Activated naive CD8-positive, alpha-beta T cell treated with anti-CD3 and anti-CD28 coated beads, Interleukin-2, amount 50 U/mL, for 24 hours (primary cell): Measurements from ENCODE around the gene NF1.
"Not testable (repeated sequence)": the region's sequence is repeated elsewhere in the genome, so short reads cannot be mapped to it uniquely, and the experiment has no call there.

Experiments used
- ATAC-seq: fragments of 150-1000 bp; cut with Tn5 transposase; one replicate; pipeline ENCODE4 v1.10.0; 2021
- DNase-seq: peaks from one replicate; pipeline ENCODE4 v3.0.0; 2021
- H3K27ac Mint-ChIP-seq: one replicate; pipeline ENCODE4 v1.8.0; 2021; ENCODE audit warnings: mild to moderate bottlenecking, mixed read lengths
- H3K27me3 Mint-ChIP-seq: one replicate; pipeline ENCODE4 v1.8.0; 2021; ENCODE audit warnings: mixed read lengths
- H3K36me3 Mint-ChIP-seq: one replicate; pipeline ENCODE4 v1.8.0; 2021; ENCODE audit warnings: low read depth, mixed read lengths
- H3K4me1 Mint-ChIP-seq: one replicate; pipeline ENCODE4 v1.8.0; 2021; ENCODE audit warnings: mixed read lengths
- H3K4me3 Mint-ChIP-seq: one replicate; pipeline ENCODE4 v1.8.0; 2021; ENCODE audit warnings: mild to moderate bottlenecking, moderate library complexity, mixed read lengths
- H3K9me3 Mint-ChIP-seq: one replicate; pipeline ENCODE4 v1.8.0; 2021; ENCODE audit warnings: mixed read lengths

Gene NF1

DNA sequence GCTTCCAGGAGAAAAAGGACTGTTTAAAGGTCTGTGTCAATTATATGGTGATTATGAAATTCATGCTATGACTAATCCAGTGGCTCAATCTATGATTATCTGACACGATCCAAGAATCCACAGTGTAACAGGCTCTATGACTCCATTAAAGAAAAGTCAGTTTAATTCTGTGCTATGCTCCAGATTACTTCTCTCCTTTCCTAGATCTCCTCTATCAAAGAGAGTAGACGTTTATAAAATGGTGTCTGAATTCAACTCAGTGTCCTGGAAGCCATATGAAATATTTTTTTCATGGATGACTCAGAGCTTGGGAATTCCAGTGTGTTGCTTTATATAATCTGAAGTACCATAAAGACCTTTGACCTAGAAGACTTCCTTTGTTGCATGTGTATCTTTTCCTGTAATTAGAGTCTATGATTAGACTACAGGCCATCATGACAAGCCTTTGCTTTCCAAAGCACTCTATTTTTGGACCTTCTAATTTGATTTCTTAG is 27.0 kb upstream of the NF1 start:
- DNase-seq (no peak), ATAC-seq (peak; percentile 43)
- no peak overlapping the region for H3K27ac Mint-ChIP-seq
- no peaks in the 10 kb centered on the region for H3K27me3 Mint-ChIP-seq
- H3K36me3 Mint-ChIP-seq, result no peaks in the 10 kb centered on the region
- no peak overlapping the region for H3K4me3 Mint-ChIP-seq
- no peaks in the 10 kb centered on the region for H3K9me3 Mint-ChIP-seq
- H3K4me1 Mint-ChIP-seq, result peaks cover 2% of the 10 kb centered on the region

DNA sequence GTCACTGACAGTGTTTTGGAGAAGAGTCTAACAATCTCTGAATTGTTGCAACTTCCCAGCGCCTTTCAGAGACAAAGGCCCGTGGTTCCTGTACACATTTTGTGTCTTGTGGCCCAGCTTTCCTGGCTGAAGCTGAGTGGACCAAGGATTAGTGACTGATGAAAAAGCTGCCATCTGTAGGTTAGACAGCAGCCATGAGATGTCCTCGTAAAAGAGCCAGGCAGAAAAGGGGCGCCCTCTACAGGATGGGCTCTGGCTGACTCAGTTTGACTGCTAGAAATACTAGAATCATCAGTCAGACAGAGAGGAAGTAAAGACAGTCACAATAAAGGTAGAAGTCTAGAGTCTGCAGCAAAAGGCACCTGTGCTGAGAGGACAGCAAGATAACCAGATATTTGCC is 26.5 kb upstream of the NF1 start:
- no peaks in the 10 kb centered on the region for H3K27me3 Mint-ChIP-seq
- DNase-seq (peak; percentile 65), ATAC-seq (peak; percentile 65)
- H3K36me3 Mint-ChIP-seq, result no peaks in the 10 kb centered on the region
- no peak overlapping the region for H3K4me3 Mint-ChIP-seq
- no peak overlapping the region for H3K27ac Mint-ChIP-seq
- no peaks in the 10 kb centered on the region for H3K9me3 Mint-ChIP-seq
- peaks cover 2% of the 10 kb centered on the region for H3K4me1 Mint-ChIP-seq

DNA sequence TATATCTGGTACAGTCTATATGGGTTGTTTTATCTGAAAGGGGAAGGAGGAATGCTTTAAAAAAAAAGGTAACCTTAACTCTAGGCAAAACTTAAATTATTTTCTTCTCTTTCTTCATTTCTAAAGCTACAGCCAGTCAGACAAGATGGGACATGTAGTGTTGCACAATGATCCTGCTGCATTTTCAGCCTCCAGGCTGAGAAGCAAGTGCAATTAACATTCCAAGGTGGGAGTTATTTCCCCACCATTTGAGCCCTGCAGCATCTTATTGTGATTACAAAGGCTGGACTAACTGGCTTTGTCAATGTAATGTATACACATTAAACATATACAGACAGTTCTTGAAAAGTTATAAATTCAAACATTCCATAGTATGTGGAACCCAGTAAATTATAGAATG is 22.6 kb upstream of the NF1 start:
- ATAC-seq, result no peak
- no peak for DNase-seq
- Mint-ChIP-seq H3K9me3 (no peaks in the 10 kb centered on the region), H3K4me3 (no peak overlapping the region), H3K4me1 (peaks cover 2% of the 10 kb centered on the region), H3K36me3 (no peaks in the 10 kb centered on the region), H3K27me3 (no peaks in the 10 kb centered on the region), H3K27ac (no peak overlapping the region)

- H3K36me3 Mint-ChIP-seq, result no peaks in the 10 kb centered on the region
- H3K4me3 Mint-ChIP-seq, result no peak overlapping the region
- H3K9me3 Mint-ChIP-seq, result no peaks in the 10 kb centered on the region
- no peaks in the 10 kb centered on the region for H3K27me3 Mint-ChIP-seq
- DNase-seq, result no peak
- H3K4me1 Mint-ChIP-seq, result no peaks in the 10 kb centered on the region
- no peak for ATAC-seq
- H3K27ac Mint-ChIP-seq, result no peak overlapping the region
These were observed 21.4 kb upstream of the NF1 start for GRCh38 chr17:31073411-31073810.

DNA sequence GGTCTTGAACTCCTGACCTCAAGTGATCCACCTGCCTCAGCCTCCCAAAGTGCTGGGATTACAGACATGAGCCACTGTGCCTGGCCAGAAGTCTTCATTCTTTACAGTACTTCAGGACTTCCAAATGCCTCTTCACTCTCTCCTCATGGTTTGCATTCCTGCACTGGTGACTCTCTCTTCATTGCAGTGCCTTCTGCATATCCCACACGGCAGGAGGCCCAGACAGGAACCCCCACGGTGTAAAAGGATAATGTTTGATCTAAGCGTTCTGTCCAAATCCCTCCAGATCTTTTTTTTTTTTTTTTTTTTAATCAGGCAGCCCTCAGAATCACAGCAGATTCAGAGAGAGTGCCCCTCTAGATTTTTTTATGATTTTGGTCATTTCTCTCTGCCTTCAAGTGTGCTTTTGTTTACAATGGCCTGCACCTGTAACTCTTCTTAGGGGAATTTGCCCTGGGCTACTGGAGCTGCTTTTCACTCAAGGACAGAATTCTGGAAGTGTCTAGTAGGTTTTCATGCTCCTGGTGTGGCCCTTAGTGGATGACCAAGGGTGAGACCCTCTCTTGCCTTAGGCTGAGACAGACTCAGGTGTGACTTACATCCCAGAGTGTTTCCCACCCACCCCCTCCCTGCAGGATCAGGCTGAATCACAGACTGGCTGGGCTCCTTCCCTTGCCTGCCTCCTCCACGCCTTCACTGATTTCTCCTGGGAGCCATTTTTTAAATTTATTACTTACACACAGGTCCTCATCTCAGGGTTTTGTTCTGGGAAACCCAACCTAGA is 19.8 kb upstream of the NF1 start:
- H3K9me3 Mint-ChIP-seq, result no peaks in the 10 kb centered on the region
- DNase-seq, result no peak

DNA sequence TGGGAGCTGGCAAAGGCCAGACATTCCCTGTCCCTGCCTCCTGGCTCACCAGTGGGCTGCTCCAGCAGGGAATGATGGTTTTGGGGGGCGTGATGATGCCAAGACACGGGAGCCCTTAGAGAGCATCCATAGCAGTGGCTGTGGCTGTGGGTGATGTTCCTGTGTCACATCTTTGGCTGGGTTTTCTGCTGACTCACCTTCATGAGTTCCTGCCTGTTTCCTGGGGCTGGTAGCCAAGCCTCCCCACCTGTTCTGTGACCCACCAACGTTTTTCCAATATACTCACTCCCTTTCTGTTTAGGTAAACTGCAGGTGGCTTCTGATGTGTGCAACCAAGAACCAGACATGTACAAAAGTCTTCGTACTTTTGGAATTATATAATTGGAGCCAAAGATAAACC is 16.5 kb upstream of the NF1 start:
- no peaks in the 10 kb centered on the region for H3K36me3 Mint-ChIP-seq
- DNase-seq (no peak), ATAC-seq (no peak)
- H3K27ac Mint-ChIP-seq, result no peak overlapping the region
- H3K4me1 Mint-ChIP-seq, result no peaks in the 10 kb centered on the region
- H3K9me3 Mint-ChIP-seq, result no peaks in the 10 kb centered on the region
- no peaks in the 10 kb centered on the region for H3K27me3 Mint-ChIP-seq
- H3K4me3 Mint-ChIP-seq, result no peak overlapping the region

More for the DNA sequence above, 19.8 kb upstream of the NF1 start:
- no peak for ATAC-seq
- H3K4me1 Mint-ChIP-seq, result no peaks in the 10 kb centered on the region
- H3K27me3 Mint-ChIP-seq, result no peaks in the 10 kb centered on the region
- no peak overlapping the region for H3K27ac Mint-ChIP-seq
- H3K4me3 Mint-ChIP-seq, result no peak overlapping the region
- H3K36me3 Mint-ChIP-seq, result no peaks in the 10 kb centered on the region

- Mint-ChIP-seq H3K36me3 (no peaks in the 10 kb centered on the region), H3K9me3 (no peaks in the 10 kb centered on the region), H3K4me3 (no peak overlapping the region), H3K27me3 (no peaks in the 10 kb centered on the region), H3K27ac (no peak overlapping the region), H3K4me1 (no peaks in the 10 kb centered on the region)
- ATAC-seq (no peak), DNase-seq (no peak)
These were observed 15.0 kb upstream of the NF1 start for GRCh38 chr17:31079731-31080130.

DNA sequence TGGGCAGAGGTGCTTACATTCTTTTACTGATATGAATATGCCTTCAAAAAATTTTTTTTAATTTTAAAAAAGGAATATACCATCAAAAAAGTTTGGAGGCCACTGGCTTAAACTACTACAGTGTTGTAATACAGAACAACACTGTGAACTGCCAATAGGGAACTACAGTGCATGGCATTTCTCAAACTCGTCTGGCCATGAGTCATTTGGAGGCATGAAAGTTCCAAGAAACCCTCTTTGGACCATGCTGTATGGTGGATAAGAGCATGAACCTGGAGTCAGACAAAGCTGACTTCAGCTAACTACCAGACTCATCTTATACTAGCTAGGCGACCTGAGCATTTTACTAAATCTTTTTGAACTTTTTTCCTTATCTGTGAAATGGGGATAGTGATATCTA is 9.2 kb upstream of the NF1 start:
- H3K4me1 Mint-ChIP-seq, result no peaks in the 10 kb centered on the region
- no peak overlapping the region for H3K4me3 Mint-ChIP-seq
- H3K9me3 Mint-ChIP-seq, result no peaks in the 10 kb centered on the region
- DNase-seq, result no peak
- no peaks in the 10 kb centered on the region for H3K36me3 Mint-ChIP-seq
- no peak overlapping the region for H3K27ac Mint-ChIP-seq
- no peaks in the 10 kb centered on the region for H3K27me3 Mint-ChIP-seq
- no peak for ATAC-seq

GRCh38 chr17:31089471-31089870 is 5.3 kb upstream of the NF1 start:
- H3K36me3 Mint-ChIP-seq, result no peaks in the 10 kb centered on the region
- no peaks in the 10 kb centered on the region for H3K27me3 Mint-ChIP-seq
- no peaks in the 10 kb centered on the region for H3K9me3 Mint-ChIP-seq
- H3K27ac Mint-ChIP-seq, result no peak overlapping the region
- H3K4me1 Mint-ChIP-seq, result peaks cover 2% of the 10 kb centered on the region
- H3K4me3 Mint-ChIP-seq, result no peak overlapping the region
- ATAC-seq (no peak), DNase-seq (no peak)

GRCh38 chr17:31090650-31091049 is 4.1 kb upstream of the NF1 start:
- ATAC-seq, DNase-seq, H3K27ac Mint-ChIP-seq, H3K4me1 Mint-ChIP-seq, H3K27me3 Mint-ChIP-seq, H3K9me3 Mint-ChIP-seq, H3K36me3 Mint-ChIP-seq, H3K4me3 Mint-ChIP-seq: not testable (repeated sequence)

DNA sequence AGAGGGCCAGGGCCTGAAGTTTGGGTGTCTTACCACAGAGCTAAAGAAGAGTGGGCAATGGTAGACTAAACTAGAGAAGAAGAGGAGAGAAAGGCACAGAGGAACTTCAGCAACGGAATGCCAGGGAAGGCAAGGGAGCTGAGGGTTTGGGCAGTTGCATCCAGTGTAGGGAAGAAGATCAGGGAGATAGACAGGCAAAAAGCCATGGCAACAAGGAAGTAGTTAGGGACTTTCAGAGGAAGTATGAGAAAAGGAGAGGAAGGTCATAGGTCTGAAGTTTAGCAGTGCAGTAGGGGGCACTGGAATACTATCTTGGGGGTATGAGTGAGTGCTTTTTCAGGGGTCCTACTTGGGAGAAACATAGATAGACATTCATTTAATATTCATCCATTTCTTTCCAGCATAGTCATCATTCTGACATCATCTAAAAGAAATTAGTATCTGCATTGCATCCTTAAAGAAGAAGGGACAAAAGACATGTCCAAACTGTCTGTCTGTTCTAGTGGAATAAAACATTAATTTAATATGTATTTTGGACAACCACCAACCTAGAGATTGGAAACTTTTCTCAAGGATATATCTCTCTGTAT is 2.2 kb upstream of the NF1 start:
- Mint-ChIP-seq H3K27ac (no peak overlapping the region), H3K27me3 (no peaks in the 10 kb centered on the region), H3K36me3 (no peaks in the 10 kb centered on the region), H3K4me1 (peaks cover 13% of the 10 kb centered on the region), H3K4me3 (no peak overlapping the region), H3K9me3 (no peaks in the 10 kb centered on the region)
- no peak for ATAC-seq
- no peak for DNase-seq

DNA sequence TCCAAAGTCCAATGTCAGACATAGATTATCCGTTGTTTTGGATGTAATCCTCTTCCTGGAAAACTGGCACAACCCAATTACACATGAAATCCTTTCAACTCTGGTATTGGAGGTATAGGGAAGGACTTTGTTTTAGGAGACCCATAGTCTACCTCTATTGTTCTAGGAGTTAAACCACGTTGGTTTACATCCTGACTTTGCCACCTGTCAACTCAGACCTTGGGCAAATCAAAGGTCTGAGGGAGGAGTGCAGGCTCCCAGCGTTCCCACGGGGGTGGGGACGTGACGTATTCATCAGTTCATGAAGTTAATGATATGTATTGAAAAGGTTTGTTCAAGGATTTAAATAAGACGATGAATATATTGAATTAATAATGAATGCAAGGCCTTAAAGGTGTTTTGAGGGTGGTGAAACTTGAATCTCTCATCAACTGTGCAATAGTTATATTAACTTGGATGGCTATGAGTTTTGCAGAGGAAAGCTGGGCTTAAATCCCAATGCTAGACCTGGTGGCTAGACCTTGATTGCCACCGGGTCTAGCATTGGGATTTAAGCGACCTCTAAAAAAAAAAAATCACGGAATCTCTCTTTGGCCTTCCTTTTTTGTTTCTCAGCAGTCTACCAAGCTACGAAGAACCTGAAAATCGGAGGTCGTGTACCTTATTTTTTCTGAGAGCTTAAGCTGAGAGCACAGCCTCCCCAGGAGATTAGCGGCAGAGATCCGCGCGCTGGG is 744 bp upstream of the NF1 start:
- H3K4me1 Mint-ChIP-seq, result peaks cover 13% of the 10 kb centered on the region
- DNase-seq, result no peak
- H3K27me3 Mint-ChIP-seq, result no peaks in the 10 kb centered on the region
- H3K27ac Mint-ChIP-seq, result peak overlapping the region; percentile 62
- no peaks in the 10 kb centered on the region for H3K9me3 Mint-ChIP-seq
- ATAC-seq, result no peak
- no peaks in the 10 kb centered on the region for H3K36me3 Mint-ChIP-seq
- H3K4me3 Mint-ChIP-seq, result peak overlapping the region; percentile 89

GRCh38 chr17:31095236-31096105 is 694 bp downstream of the NF1 start:
- H3K9me3 Mint-ChIP-seq, result no peaks in the 10 kb centered on the region
- no peaks in the 10 kb centered on the region for H3K27me3 Mint-ChIP-seq
- peak overlapping the region; percentile 89 for H3K4me3 Mint-ChIP-seq
- peaks cover 13% of the 10 kb centered on the region for H3K4me1 Mint-ChIP-seq
- H3K27ac Mint-ChIP-seq, result peak overlapping the region; percentile 86
- ATAC-seq, result peak; percentile 45
- H3K36me3 Mint-ChIP-seq, result no peaks in the 10 kb centered on the region
- DNase-seq, result peak; percentile 17

- no peaks in the 10 kb centered on the region for H3K27me3 Mint-ChIP-seq
- peak overlapping the region; percentile 86 for H3K27ac Mint-ChIP-seq
- H3K4me3 Mint-ChIP-seq, result peak overlapping the region; percentile 89
- ATAC-seq, result no peak
- H3K4me1 Mint-ChIP-seq, result peaks cover 13% of the 10 kb centered on the region
- no peaks in the 10 kb centered on the region for H3K9me3 Mint-ChIP-seq
- no peaks in the 10 kb centered on the region for H3K36me3 Mint-ChIP-seq
- DNase-seq, result no peak
These were observed 1.3 kb downstream of the NF1 start for GRCh38 chr17:31096106-31096436.
